Neural progenitor cell (in vitro differentiated cells): ENCODE measurements around the gene GSTM3. TPM values are rescaled to one million over a fixed set of nuclear protein-coding genes. Genes with fewer than 3 reads are reported as not detected.

Experiments
- DNase-seq: peaks from one replicate; pipeline ENCODE4 v3.0.0-alpha.2; 2016; ENCODE audit warnings: low spot score
- H2AFZ ChIP-seq: fragments of 200-600 bp; sonication (generic); replicated peaks from 2 replicates; pipeline ENCODE4 v1.6.1; 2016; ENCODE audit warnings: antibody characterized with exemption
- H3F3A ChIP-seq: fragments of 200-600 bp; sonication (generic); 2 replicates; pipeline ENCODE4 v1.6.1; 2016; ENCODE audit warnings: antibody characterized with exemption, low read depth
- H3K27ac ChIP-seq: fragments of 200-600 bp; sonication (generic); 2 replicates; pipeline ENCODE4 v1.5.1; 2016; ENCODE audit warnings: mild to moderate bottlenecking
- H3K27me3 ChIP-seq: fragments of 200-600 bp; sonication (generic); 2 replicates; pipeline ENCODE4 v1.6.1; 2016; ENCODE audit warnings: mild to moderate bottlenecking, moderate library complexity
- H3K36me3 ChIP-seq: fragments of 200-600 bp; sonication (generic); 2 replicates; pipeline ENCODE4 v1.5.1; 2016
- H3K4me1 ChIP-seq: fragments of 200-600 bp; sonication (generic); 2 replicates; pipeline ENCODE4 v1.6.1; 2016; ENCODE audit warnings: mixed run types
- H3K4me2 ChIP-seq: fragments of 200-600 bp; sonication (generic); 2 replicates; pipeline ENCODE4 v1.6.1; 2016
- H3K4me3 ChIP-seq: fragments of 200-600 bp; sonication (generic); 2 replicates; pipeline ENCODE4 v1.5.1; 2016
- H3K79me2 ChIP-seq: fragments of 200-600 bp; sonication (generic); 2 replicates; pipeline ENCODE4 v1.6.1; 2016; ENCODE audit warnings: low read depth
- H3K9ac ChIP-seq: fragments of 200-600 bp; sonication (generic); 2 replicates; pipeline ENCODE4 v1.6.1; 2016
- H3K9me3 ChIP-seq: fragments of 200-600 bp; sonication (generic); 2 replicates; pipeline ENCODE4 v1.5.1; 2016; ENCODE audit warnings: low read depth
- H4K20me1 ChIP-seq: fragments of 200-600 bp; sonication (generic); 2 replicates; pipeline ENCODE4 v1.6.1; 2016; ENCODE audit warnings: low read depth
- H3K27ac Mint-ChIP-seq: 3 replicates; pipeline ENCODE4 v1.8.0; 2021; ENCODE audit warnings: mixed read lengths
- H3K27me3 Mint-ChIP-seq: 2 replicates; pipeline ENCODE4 v1.8.0; 2022; ENCODE audit warnings: low read depth, mild to moderate bottlenecking, inconsistent platforms, moderate library complexity, mixed read lengths; ENCODE audit not compliant: insufficient read depth
- H3K36me3 Mint-ChIP-seq: 3 replicates; pipeline ENCODE4 v1.8.0; 2021; ENCODE audit warnings: mixed read lengths
- H3K4me1 Mint-ChIP-seq: 3 replicates; pipeline ENCODE4 v1.8.0; 2021; ENCODE audit warnings: mixed read lengths
- H3K4me3 Mint-ChIP-seq: 3 replicates; pipeline ENCODE4 v1.8.0; 2021; ENCODE audit warnings: mild to moderate bottlenecking, moderate library complexity, mixed read lengths
- H3K9me3 Mint-ChIP-seq: 3 replicates; pipeline ENCODE4 v1.8.0; 2020; ENCODE audit warnings: mixed read lengths
- EZH2 ChIP-seq: fragments of 200-600 bp; sonication (generic); IDR thresholded peaks from 2 replicates; pipeline ENCODE4 v1.6.1; 2017; ENCODE audit warnings: antibody characterized with exemption, mild to moderate bottlenecking, moderate library complexity
- EZH2phosphoT487 ChIP-seq: fragments of 200-600 bp; sonication (generic); IDR thresholded peaks from 2 replicates; pipeline ENCODE4 v1.6.1; 2017; ENCODE audit warnings: antibody characterized with exemption
- total RNA-seq: library from RNA; depleted of rRNA; stranded (reverse); fragments of >200 nt; gene quantifications from 2 replicates; pipeline ENCODE4 v1.2.3, GENCODE V29; 2015; ENCODE audit warnings: low replicate concordance
- TF ChIP-seq, protein P1 (sequence below): fragments of 200-600 bp; sonication (generic); IDR thresholded peaks from 2 replicates; pipeline ENCODE4 v1.5.1; 2017; ENCODE audit warnings: antibody characterized with exemption, mild to moderate bottlenecking

The GSTM3 gene
- total RNA-seq, 1 donor from 2014 or later = 12.9 TPM

DNA sequence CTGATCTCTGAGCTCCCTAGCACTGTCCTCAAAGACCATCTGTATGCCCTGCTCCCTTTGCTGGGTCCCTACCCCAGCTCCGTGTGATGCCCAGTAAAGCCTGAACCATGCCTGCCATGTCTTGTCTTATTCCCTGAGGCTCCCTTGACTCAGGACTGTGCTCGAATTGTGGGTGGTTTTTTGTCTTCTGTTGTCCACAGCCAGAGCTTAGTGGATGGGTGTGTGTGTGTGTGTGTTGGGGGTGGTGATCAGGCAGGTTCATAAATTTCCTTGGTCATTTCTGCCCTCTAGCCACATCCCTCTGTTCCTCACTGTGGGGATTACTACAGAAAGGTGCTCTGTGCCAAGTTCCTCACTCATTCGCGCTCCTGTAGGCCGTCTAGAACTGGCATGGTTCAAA, 23.1 kb downstream of the GSTM3 start:
- Mint-ChIP-seq H3K27ac (peak overlapping the region; percentile 16), H3K4me1 (no peaks in the 10 kb centered on the region), H3K4me3 (no peak overlapping the region), H3K36me3 (no peaks in the 10 kb centered on the region), H3K9me3 (no peaks in the 10 kb centered on the region), H3K27me3 (peaks cover 14% of the 10 kb centered on the region)
- DNase-seq = peak; percentile 0
- Histone ChIP-seq H3K9me3 (no peaks in the 10 kb centered on the region), H3K4me1 (no peaks in the 10 kb centered on the region), H3K27ac (no peak overlapping the region), H4K20me1 (no peaks in the 10 kb centered on the region), H3F3A (no peaks in the 10 kb centered on the region), H2AFZ (no peak overlapping the region), H3K4me3 (no peak overlapping the region), H3K36me3 (no peaks in the 10 kb centered on the region), H3K27me3 (no peaks in the 10 kb centered on the region), H3K9ac (no peak overlapping the region), H3K79me2 (no peaks in the 10 kb centered on the region), H3K4me2 (no peak overlapping the region)
- TF ChIP-seq, protein P1, sequence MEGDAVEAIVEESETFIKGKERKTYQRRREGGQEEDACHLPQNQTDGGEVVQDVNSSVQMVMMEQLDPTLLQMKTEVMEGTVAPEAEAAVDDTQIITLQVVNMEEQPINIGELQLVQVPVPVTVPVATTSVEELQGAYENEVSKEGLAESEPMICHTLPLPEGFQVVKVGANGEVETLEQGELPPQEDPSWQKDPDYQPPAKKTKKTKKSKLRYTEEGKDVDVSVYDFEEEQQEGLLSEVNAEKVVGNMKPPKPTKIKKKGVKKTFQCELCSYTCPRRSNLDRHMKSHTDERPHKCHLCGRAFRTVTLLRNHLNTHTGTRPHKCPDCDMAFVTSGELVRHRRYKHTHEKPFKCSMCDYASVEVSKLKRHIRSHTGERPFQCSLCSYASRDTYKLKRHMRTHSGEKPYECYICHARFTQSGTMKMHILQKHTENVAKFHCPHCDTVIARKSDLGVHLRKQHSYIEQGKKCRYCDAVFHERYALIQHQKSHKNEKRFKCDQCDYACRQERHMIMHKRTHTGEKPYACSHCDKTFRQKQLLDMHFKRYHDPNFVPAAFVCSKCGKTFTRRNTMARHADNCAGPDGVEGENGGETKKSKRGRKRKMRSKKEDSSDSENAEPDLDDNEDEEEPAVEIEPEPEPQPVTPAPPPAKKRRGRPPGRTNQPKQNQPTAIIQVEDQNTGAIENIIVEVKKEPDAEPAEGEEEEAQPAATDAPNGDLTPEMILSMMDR = no peak
- TF ChIP-seq EZH2phosphoT487 = no peak
- no peak for TF ChIP-seq EZH2

DNA sequence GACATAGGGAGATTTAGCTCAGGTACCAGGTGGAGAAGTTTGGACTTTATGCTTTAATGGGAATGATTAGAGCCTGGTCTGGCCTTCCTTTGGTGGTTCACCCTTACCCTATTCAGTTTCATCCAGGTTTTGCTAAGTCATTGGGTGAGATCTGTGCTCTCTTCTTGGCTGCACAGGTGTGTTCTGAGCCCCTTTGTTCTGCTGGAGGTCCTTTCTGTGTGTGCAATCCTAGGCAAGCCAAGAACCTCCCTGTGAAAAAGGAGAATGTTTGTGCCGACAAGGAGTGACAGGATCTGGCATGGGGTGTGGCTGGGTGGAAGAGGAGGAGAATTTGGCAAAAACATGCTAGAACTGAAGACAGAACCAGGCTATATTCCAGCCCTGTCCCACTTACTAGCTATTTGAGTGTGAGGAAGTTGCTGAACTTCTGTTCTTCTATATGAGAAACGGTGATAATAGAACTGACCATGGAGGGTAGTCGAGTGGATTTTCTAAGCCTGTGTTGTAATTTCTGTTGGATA, 24.2 kb downstream of the GSTM3 start:
- H3K36me3 Mint-ChIP-seq = no peaks in the 10 kb centered on the region
- TF ChIP-seq EZH2phosphoT487 (no peak), EZH2 (no peak)
- TF ChIP-seq, protein P1 = no peak
- H3K4me1 Mint-ChIP-seq = no peaks in the 10 kb centered on the region
- Histone ChIP-seq H3K79me2 (no peaks in the 10 kb centered on the region), H3K4me2 (no peak overlapping the region), H4K20me1 (no peaks in the 10 kb centered on the region), H3F3A (no peaks in the 10 kb centered on the region), H3K9ac (no peak overlapping the region), H3K27me3 (no peaks in the 10 kb centered on the region), H3K4me3 (no peak overlapping the region), H2AFZ (no peak overlapping the region), H3K4me1 (no peaks in the 10 kb centered on the region), H3K36me3 (no peaks in the 10 kb centered on the region), H3K27ac (no peak overlapping the region), H3K9me3 (no peaks in the 10 kb centered on the region)
- H3K27ac Mint-ChIP-seq = no peak overlapping the region
- H3K27me3 Mint-ChIP-seq = peaks cover 14% of the 10 kb centered on the region
- H3K4me3 Mint-ChIP-seq = no peak overlapping the region
- DNase-seq = no peak
- H3K9me3 Mint-ChIP-seq = no peaks in the 10 kb centered on the region

DNA sequence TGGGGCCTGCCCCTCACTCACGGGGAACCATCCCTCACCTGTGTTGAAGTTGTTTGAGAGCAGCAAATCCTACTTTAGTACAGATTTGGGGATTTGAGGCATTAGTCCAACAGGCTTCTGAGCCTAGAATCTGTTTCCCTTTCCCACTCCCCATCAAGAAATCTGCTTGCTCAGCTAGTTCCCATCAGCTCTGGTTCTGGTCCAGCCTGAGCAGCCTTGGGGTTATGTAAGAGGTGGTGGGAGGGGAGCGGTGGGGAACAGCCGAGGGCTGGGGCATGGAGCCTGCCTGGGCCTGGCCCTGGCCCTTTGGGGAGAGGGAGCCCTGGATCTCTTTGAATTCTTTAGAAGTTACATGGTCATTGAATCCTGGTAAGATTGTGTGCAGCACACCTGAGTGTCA, 24.7 kb downstream of the GSTM3 start:
- Mint-ChIP-seq H3K4me3 (no peak overlapping the region), H3K36me3 (no peaks in the 10 kb centered on the region), H3K4me1 (no peaks in the 10 kb centered on the region), H3K9me3 (no peaks in the 10 kb centered on the region), H3K27ac (no peak overlapping the region), H3K27me3 (peaks cover 14% of the 10 kb centered on the region)
- no peak for DNase-seq
- H2AFZ ChIP-seq = no peak overlapping the region
- H3K27ac ChIP-seq = no peak overlapping the region
- no peaks in the 10 kb centered on the region for H3F3A ChIP-seq
- no peak overlapping the region for H3K4me3 ChIP-seq
- no peaks in the 10 kb centered on the region for H4K20me1 ChIP-seq
- no peaks in the 10 kb centered on the region for H3K4me1 ChIP-seq
- TF ChIP-seq EZH2phosphoT487 (no peak), EZH2 (no peak)
- TF ChIP-seq, protein P1 = no peak
- H3K9me3 ChIP-seq = no peaks in the 10 kb centered on the region
- H3K79me2 ChIP-seq = no peaks in the 10 kb centered on the region
- no peaks in the 10 kb centered on the region for H3K36me3 ChIP-seq
- no peaks in the 10 kb centered on the region for H3K27me3 ChIP-seq
- H3K9ac ChIP-seq = no peak overlapping the region
- no peak overlapping the region for H3K4me2 ChIP-seq
